Mammary epithelial cell (primary cell): ENCODE results near the gene CILP.
"Not testable (repeated sequence)": the region's sequence is repeated elsewhere in the genome, so short reads cannot be mapped to it uniquely, and the experiment has no call there.

Experiments
- EZH2 ChIP-seq: IDR thresholded peaks from 2 replicates; pipeline ENCODE4 v1.6.1; 2012; ENCODE audit warnings: low read length, inconsistent platforms, borderline replicate concordance
- TF ChIP-seq, protein P1 (sequence below), 2 donors: IDR thresholded peaks in 1 of 2; conservative IDR thresholded peaks in 1 of 2; 2 replicates each; pipeline ENCODE4 v1.5.1; 2011 to 2012; ENCODE audit warnings: inconsistent platforms in 2 of 2, low read length in 2 of 2, mild to moderate bottlenecking in 2 of 2, control low read depth in 1 of 2, low read depth in 1 of 2; ENCODE audit not compliant: insufficient read depth in 1 of 2; ENCODE audit errors: extremely low read depth in 1 of 2

DNA sequence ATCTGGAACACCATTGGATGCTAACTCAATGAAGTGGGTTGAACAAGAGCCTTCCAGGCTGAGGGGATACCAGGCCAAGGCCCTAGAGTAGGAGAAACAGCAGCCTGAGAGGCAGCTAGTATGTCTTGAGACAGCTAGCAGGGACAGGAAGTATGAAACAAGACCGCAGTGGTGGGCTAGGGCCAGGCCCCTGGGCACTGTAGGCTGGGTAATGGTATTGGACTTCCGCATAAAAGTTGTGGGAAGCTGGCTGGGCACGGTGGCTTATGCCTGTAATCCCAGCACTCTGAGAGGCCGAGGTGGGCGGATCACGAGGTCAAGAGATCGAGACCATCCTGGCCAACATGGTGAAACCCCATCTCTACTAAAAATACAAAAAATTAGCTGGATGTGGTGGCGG lies 25.2 kb upstream of the CILP start:
- TF ChIP-seq, protein P1, sequence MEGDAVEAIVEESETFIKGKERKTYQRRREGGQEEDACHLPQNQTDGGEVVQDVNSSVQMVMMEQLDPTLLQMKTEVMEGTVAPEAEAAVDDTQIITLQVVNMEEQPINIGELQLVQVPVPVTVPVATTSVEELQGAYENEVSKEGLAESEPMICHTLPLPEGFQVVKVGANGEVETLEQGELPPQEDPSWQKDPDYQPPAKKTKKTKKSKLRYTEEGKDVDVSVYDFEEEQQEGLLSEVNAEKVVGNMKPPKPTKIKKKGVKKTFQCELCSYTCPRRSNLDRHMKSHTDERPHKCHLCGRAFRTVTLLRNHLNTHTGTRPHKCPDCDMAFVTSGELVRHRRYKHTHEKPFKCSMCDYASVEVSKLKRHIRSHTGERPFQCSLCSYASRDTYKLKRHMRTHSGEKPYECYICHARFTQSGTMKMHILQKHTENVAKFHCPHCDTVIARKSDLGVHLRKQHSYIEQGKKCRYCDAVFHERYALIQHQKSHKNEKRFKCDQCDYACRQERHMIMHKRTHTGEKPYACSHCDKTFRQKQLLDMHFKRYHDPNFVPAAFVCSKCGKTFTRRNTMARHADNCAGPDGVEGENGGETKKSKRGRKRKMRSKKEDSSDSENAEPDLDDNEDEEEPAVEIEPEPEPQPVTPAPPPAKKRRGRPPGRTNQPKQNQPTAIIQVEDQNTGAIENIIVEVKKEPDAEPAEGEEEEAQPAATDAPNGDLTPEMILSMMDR (conservative IDR thresholded peaks at IDR 0.05 in 1 of 2, IDR thresholded peaks at IDR 0.05 in 1 of 2; ENCODE audit: extremely low read depth in 1 of 2, insufficient read depth in 1 of 2, low read depth in 1 of 2, low read length in 2 of 2): not testable (repeated sequence)
- TF ChIP-seq EZH2: not testable (repeated sequence)
